SK-N-MC (cell line): ENCODE data around the gene BCOR.

Source experiments
- DNase-seq: peaks from one replicate; pipeline ENCODE4 v3.0.0-alpha.2; 2011; ENCODE audit warnings: low read depth, low spot score
- H3K27ac ChIP-seq: fragments of 200-600 bp; sonication (generic); 2 replicates; pipeline ENCODE4 v1.5.1; 2016; ENCODE audit warnings: mixed run types
- H3K36me3 ChIP-seq: fragments of 200-600 bp; sonication (generic); 2 replicates; pipeline ENCODE4 v1.6.1; 2017; ENCODE audit warnings: antibody characterized with exemption, low read length, mixed read lengths; ENCODE audit not compliant: insufficient read depth
- H3K4me3 ChIP-seq: fragments of 200-600 bp; sonication (generic); 2 replicates; pipeline ENCODE4 v1.5.1; 2016
- H3K9ac ChIP-seq: fragments of 200-600 bp; sonication (generic); 2 replicates; pipeline ENCODE4 v1.8.0; 2017; ENCODE audit warnings: mixed run types, mixed read lengths; ENCODE audit not compliant: insufficient read length
- H3K9me3 ChIP-seq: fragments of 200-600 bp; sonication (generic); 2 replicates; pipeline ENCODE4 v1.6.1; 2017; ENCODE audit warnings: low read depth, mild to moderate bottlenecking, antibody characterized with exemption, low read length, moderate library complexity, mixed read lengths
- EZH2 ChIP-seq: fragments of 200-600 bp; sonication (generic); IDR thresholded peaks from one replicate; pipeline ENCODE4 v1.6.1; 2017; ENCODE audit warnings: antibody characterized with exemption
- FOXP2 ChIP-seq: optimal IDR thresholded peaks from 2 replicates; pipeline ENCODE3; 2011; ENCODE audit warnings: mild to moderate bottlenecking, moderate library complexity; ENCODE audit not compliant: insufficient read depth; ENCODE audit errors: extremely low read length, control extremely low read depth
- POLR2AphosphoS5 ChIP-seq: IDR thresholded peaks from 2 replicates; pipeline ENCODE4 v1.6.1; 2012; ENCODE audit warnings: mild to moderate bottlenecking, low read depth, low read length, borderline replicate concordance

The BCOR gene

DNA sequence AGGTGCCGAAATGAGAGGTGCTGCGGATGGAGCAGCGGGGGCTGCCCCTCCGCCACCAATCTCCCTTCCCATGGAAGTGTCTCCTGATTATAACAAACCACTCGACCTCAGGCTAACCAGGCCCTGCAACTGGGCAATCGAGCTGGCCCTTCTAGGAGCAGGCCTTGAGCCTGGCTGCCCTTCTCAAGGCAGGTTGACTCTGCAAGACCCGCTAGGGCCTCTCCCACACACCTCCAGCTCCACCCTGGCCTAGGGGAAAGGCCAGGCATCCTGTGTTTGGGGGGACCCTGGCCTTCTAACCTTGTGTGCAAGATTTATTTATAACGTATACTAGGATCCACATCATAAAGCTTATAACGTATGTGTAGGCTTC, 3.7 kb upstream of the BCOR start:
- DNase-seq, result no peak
- Histone ChIP-seq H3K4me3 (no peak overlapping the region), H3K9ac (no peak overlapping the region), H3K27ac (no peak overlapping the region), H3K36me3 (no peaks in the 10 kb centered on the region), H3K9me3 (no peaks in the 10 kb centered on the region)
- TF ChIP-seq EZH2 (no peak), FOXP2 (no peak), POLR2AphosphoS5 (no peak)

DNA sequence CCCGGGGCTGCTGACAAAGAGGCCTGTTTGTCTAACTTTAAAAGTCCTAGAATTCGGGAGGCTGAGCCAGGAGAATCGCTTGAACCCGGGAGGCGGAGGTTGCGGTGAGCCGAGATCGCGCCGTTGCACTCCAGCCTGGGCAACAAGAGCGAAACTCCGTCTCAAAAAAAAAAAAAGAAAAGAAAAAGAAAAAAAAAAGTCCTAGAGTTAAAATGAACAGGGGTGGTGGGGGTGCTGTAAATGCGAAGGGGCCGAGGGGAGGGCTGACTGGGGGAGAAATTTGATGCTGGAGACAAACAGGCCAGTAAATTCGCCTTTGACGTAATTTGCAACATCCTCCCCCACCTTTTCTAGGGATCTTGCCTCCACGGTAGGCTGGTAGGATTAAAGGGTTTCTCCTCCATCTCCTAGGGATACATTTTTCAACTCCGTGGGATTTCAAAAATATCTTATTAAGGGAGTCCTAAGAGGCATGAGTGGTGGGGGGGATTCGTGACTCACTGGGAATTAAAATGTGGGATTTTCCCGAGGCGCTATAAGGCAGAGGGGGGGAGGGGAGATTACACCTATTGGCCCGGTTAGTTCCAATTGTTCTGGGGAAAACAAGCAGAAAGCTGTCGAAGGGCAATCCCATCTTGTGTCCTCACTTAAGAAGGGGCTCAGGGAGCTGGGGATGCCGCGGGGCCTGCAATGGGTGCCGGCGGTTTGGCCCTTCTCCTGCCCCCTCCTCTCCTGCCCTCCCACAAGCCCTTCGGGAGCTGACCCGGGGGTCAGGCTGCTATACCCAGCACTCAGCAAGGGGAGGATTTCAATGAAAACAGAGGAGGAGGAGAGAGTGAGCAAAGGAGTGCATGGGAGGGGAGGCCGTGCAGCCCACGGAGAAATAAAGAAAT, 3.0 kb upstream of the BCOR start:
- peak overlapping the region; percentile 93 for H3K27ac ChIP-seq
- no peak for DNase-seq

DNA sequence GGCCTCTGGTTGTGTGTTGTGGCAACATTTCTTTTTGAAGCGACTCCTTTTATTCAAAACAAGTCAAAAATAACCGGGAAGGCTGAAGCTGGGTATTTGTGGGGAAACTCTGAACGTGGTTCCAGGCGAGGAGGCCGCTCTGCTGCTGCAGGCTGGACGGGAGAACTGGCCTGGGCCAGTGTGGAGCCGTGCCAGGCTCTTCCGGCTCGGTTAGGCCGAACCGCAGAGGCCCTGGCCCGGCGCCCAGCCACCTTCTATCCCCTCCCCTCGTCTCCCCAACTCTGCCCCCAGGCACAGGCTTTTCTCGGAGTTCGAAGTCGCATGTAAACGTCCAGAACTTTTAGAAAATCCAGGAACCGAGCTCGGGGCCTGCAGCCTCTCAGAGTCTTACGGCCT, 2.4 kb upstream of the BCOR start:
- no peak for DNase-seq
- no peaks in the 10 kb centered on the region for H3K9me3 ChIP-seq
- H3K27ac ChIP-seq, result peak overlapping the region; percentile 93
- no peak for TF ChIP-seq FOXP2
- TF ChIP-seq EZH2, result no peak
- TF ChIP-seq POLR2AphosphoS5, result no peak
- H3K36me3 ChIP-seq, result no peaks in the 10 kb centered on the region
- peak overlapping the region; percentile 26 for H3K9ac ChIP-seq
- peak overlapping the region; percentile 62 for H3K4me3 ChIP-seq

More for the DNA sequence above, 3.0 kb upstream of the BCOR start:
- H3K9ac ChIP-seq, result peak overlapping the region; percentile 26
- TF ChIP-seq FOXP2 (no peak), EZH2 (no peak), POLR2AphosphoS5 (no peak)
- no peaks in the 10 kb centered on the region for H3K9me3 ChIP-seq
- peak overlapping the region; percentile 62 for H3K4me3 ChIP-seq
- no peaks in the 10 kb centered on the region for H3K36me3 ChIP-seq

DNA sequence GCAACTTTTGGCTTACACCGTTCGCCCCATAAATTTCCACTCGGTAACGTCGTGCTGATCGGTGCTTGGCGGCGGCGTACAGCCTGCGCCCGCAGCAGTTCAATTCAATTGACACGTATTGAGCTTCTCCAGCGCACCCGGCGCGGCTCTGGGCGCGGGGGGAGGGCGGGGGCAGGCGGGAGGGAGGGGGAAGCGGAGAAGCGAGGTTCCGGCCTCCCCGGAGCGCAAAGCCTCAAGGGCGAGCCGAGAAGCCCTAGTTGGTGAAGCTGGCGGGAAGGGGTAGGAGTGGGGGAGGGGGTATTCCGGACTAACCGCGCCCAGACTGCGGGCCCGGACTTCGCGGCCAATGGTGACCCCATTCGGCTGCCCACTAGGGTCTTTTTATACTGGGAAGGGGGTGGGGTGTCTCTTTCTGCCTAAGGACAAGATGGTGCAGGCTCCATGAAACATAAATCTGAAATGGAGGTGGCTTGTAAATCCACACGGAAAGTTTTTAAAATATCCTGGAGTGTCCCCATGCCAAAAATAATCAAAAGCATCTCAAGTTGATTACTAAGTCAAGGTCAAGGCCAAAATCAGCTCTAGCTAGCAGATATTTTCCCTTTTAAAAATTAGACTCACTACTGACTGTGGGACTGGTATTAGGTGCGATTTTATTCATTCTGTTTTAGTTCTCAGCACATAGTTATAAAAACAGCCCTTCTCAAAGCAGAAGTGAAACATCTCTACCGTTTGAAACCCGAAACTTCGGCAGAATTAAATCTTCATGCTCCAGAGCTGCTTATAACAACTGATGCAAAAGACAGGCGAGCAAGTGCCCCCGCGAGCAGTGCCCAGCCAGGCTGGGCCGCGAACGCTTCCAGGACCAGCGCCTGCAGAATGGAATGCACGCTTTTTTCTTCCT, 1.5 kb upstream of the BCOR start:
- Histone ChIP-seq H3K27ac (peak overlapping the region; percentile 93), H3K9ac (no peak overlapping the region), H3K36me3 (no peaks in the 10 kb centered on the region), H3K9me3 (no peaks in the 10 kb centered on the region), H3K4me3 (peak overlapping the region; percentile 81)
- no peak for TF ChIP-seq EZH2
- no peak for TF ChIP-seq POLR2AphosphoS5
- TF ChIP-seq FOXP2, result no peak
- DNase-seq, result no peak

DNA sequence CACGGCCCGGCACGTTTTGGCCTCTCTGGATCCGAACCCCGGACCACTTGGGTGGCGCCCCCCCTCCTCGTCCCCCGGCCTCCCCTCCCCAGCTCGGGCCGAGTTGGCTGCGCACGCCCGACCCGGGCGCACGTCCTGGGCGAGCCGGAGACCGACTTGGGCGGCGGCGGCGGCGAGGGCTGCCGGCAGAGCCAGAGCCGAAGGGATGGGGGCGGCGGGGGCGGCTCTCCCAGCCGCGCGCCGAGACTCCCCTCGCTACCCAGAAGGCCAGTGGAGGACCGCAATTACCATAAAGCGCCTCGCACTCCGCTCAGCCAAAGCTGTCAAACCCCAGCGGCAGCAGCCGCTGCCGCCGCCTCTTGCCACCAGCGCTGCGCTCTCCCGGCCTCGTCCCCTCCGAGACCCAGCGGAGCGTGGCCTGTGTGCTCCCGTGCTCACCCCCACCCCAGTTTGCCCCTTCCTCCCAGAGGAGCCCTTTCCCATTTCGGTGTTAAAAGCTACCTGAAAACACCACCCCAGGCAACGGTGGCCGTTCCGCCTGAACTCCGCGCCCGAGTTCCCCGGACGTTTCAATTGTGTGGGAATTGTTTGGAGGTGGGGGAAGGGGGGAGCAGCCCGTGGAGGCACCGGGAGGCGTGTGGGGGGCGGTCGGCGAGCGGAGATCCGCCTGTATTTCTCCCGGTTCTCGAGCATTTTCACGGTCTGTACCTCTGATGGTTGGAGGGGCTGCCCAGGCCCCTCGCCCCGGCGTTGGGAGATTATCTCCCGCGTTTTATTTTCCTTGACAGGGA, 701 bp upstream of the BCOR start:
- peak overlapping the region; percentile 31; the same call in 1 of the 2 replicates for H3K27ac ChIP-seq
- no peaks in the 10 kb centered on the region for H3K9me3 ChIP-seq
- H3K36me3 ChIP-seq, result no peaks in the 10 kb centered on the region
- DNase-seq, result no peak
- H3K9ac ChIP-seq, result peak overlapping the region; percentile 45
- peak overlapping the region; percentile 81 for H3K4me3 ChIP-seq
- no peak for TF ChIP-seq POLR2AphosphoS5
- no peak for TF ChIP-seq EZH2
- TF ChIP-seq FOXP2, result no peak

DNA sequence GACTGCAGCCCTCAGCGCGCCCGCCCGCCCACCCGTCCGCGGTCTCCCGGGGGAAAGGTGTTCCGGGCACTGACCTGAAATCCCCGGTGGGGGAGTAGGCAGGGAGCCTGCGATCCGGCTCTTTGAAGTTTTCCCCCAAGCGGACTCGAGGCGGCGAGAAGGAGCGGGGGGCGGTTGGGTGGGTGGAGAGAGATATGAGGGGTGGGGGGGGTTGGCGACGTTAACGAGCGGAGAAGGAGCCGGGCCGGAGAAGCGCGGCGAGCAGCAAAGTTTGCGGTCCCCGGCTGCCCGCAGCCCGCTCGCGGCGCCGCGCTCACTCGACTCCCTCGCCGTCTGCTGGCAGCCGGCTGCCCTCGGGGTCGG, 636 bp downstream of the BCOR start:
- TF ChIP-seq EZH2 (no peak), POLR2AphosphoS5 (no peak), FOXP2 (no peak)
- H3K9ac ChIP-seq, result no peak overlapping the region
- H3K9me3 ChIP-seq, result no peaks in the 10 kb centered on the region
- H3K4me3 ChIP-seq, result peak overlapping the region; percentile 86
- H3K36me3 ChIP-seq, result no peaks in the 10 kb centered on the region
- no peak overlapping the region for H3K27ac ChIP-seq
- no peak for DNase-seq

DNA sequence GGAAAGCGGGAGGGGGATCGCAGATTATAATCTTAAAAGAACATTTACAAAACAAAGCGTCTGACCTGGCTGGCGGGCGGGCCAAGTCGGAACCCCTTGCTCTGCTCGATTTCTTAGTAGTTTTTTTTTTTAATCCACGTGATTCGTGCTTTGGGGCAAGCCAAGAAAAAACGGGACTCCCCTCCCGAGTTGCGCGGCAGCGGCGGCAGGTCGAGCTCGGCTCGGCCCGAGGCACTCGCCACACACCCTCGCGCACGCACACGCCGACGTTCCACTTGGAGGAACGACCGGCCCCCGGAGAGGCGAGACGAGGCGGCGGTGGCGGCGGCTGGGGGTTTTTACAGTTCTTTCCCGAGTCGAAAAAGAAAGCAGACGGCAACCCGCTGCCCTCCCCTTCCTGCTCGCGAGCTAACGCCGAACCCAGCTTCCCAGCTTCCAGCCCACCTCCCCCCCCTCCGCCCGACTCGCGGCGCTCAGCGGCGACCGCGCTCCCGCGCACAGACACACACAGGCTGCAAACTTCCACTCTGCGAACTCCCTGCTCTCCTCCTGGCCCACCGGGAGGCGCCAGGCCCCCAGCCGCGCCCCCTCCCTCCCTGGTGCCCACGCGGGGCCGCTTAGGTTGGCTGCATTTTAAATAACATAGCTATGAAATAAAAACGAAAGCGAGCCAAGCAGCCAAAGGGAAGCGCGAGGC, 1.2 kb downstream of the BCOR start:
- DNase-seq, result no peak
- H3K9me3 ChIP-seq, result no peaks in the 10 kb centered on the region
- peak overlapping the region; percentile 73 for H3K9ac ChIP-seq
- peak overlapping the region; percentile 86 for H3K4me3 ChIP-seq
- no peaks in the 10 kb centered on the region for H3K36me3 ChIP-seq
- TF ChIP-seq FOXP2, result no peak
- TF ChIP-seq POLR2AphosphoS5, result no peak
- no peak for TF ChIP-seq EZH2
- no peak overlapping the region for H3K27ac ChIP-seq
